Right atrium auricular region (tissue), 2 donors: ENCODE measurements around the gene SDC3. TPM values are rescaled to one million over a fixed set of nuclear protein-coding genes. Genes with fewer than 3 reads are reported as not detected.

Experiments
- DNase-seq: peaks from one replicate; pipeline ENCODE4 v3.0.0-alpha.2; 2019; ENCODE audit warnings: low spot score
- H3K27ac ChIP-seq, 2 donors: fragments of 200-600 bp; sonication (generic); 1 replicate in 1 of 2; 2 replicates in 1 of 2; pipeline ENCODE4 v1.5.1; 2016 to 2019
- H3K27me3 ChIP-seq, 2 donors: fragments of 200-600 bp; sonication (generic); one replicate each; pipeline versions ENCODE4 v1.5.1 to v1.6.0; 2017 to 2019
- H3K36me3 ChIP-seq: fragments of 200-600 bp; sonication (generic); one replicate; pipeline ENCODE4 v1.5.1; 2016
- H3K4me1 ChIP-seq, 2 donors: fragments of 200-600 bp; sonication (generic); one replicate each; pipeline versions ENCODE4 v1.5.1 to v1.6.0; 2017 to 2019
- H3K4me3 ChIP-seq, 2 donors: fragments of 200-600 bp; sonication (generic); 1 replicate in 1 of 2; 2 replicates in 1 of 2; pipeline ENCODE4 v1.5.1; 2017 to 2019; ENCODE audit warnings: mild to moderate bottlenecking in 1 of 2, moderate library complexity in 1 of 2
- H3K9me3 ChIP-seq, 2 donors: fragments of 200-600 bp; sonication (generic); one replicate each; pipeline ENCODE4 v1.5.1; 2019
- CTCF ChIP-seq, 2 donors: fragments of 200-600 bp; sonication (generic); IDR thresholded peaks; one replicate each; pipeline ENCODE4 v1.5.1; 2019; ENCODE audit warnings: antibody characterized with exemption in 2 of 2
- total RNA-seq, 2 donors: library from RNA; depleted of rRNA; stranded (reverse); fragments of >200 nt; gene quantifications; one replicate each; pipeline ENCODE4 v1.1.0, GENCODE V29; 2016

The SDC3 gene
- total RNA-seq, 2 donors from 2014 or later: 15.9 to 43.8 TPM

- H3K4me3 ChIP-seq: no peak overlapping the region
- TF ChIP-seq CTCF (IDR thresholded peaks at IDR 0.05): no peak
- H3K4me1 ChIP-seq: peaks cover 0 to 43% of the 10 kb centered on the region in 2 donors
- no peaks in the 10 kb centered on the region for H3K9me3 ChIP-seq
- DNase-seq: no peak
- no peak overlapping the region for H3K27ac ChIP-seq
- no peaks in the 10 kb centered on the region for H3K36me3 ChIP-seq
- H3K27me3 ChIP-seq: no peaks in the 10 kb centered on the region
These were observed 88.3 kb downstream of the SDC3 start for GRCh38 chr1:30820299-30820698.

Other genes with a start within 250 kb of the SDC3 start
- not detected for gene MATN1, start 185.2 kb downstream of the SDC3 start, total RNA-seq
- 10 to 100 TPM; 17.4 to 62.8 TPM for gene LAPTM5, start 151.0 kb downstream of the SDC3 start, total RNA-seq
- 10 to 100 TPM; 51.2 to 68.8 TPM for gene PUM1, start 157.0 kb upstream of the SDC3 start, total RNA-seq